ENCODE measurements around the gene TRIM29. TPM values are rescaled to one million over a fixed set of nuclear protein-coding genes. Genes with fewer than 3 reads are reported as not detected.
A peak's percentile ranks its signal among the peaks of the same experiment; 100 is the strongest.

The TRIM29 gene
- total and polyA plus RNA-seq, 2 of the 4 experiments (the other 2 are of a cell fraction) = not detected

- Histone ChIP-seq H4K5ac (ENCODE audit: low read depth, low read length) (0 out of 2 replicates have a peak overlapping the region, but pooled peaks have one; percentile 8), H3K27ac (ENCODE audit: insufficient read depth, low read length) (no peak overlapping the region), H2AK5ac (ENCODE audit: low read depth, low read length) (0 out of 2 replicates have a peak overlapping the region, but pooled peaks have one; percentile 72), H4K8ac (ENCODE audit: low read depth in 2 of 2, low read length in 2 of 2) (peak overlapping the region in 1 of 2 experiments; percentile 32; a peak in 1 of 4 replicates), H3K4me1 (ENCODE audit: control insufficient read depth, insufficient read depth, low read length) (peaks cover 16% of the 10 kb centered on the region), H3K9me3 (ENCODE audit: control insufficient read depth, insufficient read depth, low read length) (no peaks in the 10 kb centered on the region), H3K4me2 (ENCODE audit: low read depth, low read length) (no peak overlapping the region), H4K20me1 (ENCODE audit: insufficient read depth, low read length) (no peaks in the 10 kb centered on the region), H4K91ac (ENCODE audit: insufficient read depth, low read depth, low read length) (no peak overlapping the region), H3K56ac (ENCODE audit: extremely low read depth, insufficient read depth, low read length) (no peak overlapping the region), H2AK9ac (replicated peaks; ENCODE audit: low read depth, low read length, poor library complexity) (peak overlapping the region; percentile 17), H2BK20ac (ENCODE audit: low read depth, low read length) (no peak overlapping the region), H3K14ac (replicated peaks; ENCODE audit: low read depth, low read length) (no peak overlapping the region), H3K4me3 (ENCODE audit: insufficient read depth, low read depth, low read length) (no peak overlapping the region), H3K79me1 (ENCODE audit: low read depth in 1 of 2, low read length in 2 of 2) (no peaks in the 10 kb centered on the region), H3K36me3 (ENCODE audit: control insufficient read depth, insufficient read depth, low read length) (no peaks in the 10 kb centered on the region), H2AFZ (replicated peaks; ENCODE audit: low read length, poor library complexity) (peak overlapping the region; percentile 79), H3K27me3 (ENCODE audit: control insufficient read depth, insufficient read depth, low read length) (peaks cover 13% of the 10 kb centered on the region), H3K4ac (ENCODE audit: low read depth, low read length) (peak overlapping the region; percentile 32; the same call in 1 of the 2 replicates), H3K23ac (ENCODE audit: low read depth, low read length) (no peak overlapping the region), H2BK120ac (ENCODE audit: low read depth, low read length) (0 out of 2 replicates have a peak overlapping the region, but pooled peaks have one; percentile 20), H2BK15ac (ENCODE audit: low read depth, low read length) (no peak overlapping the region), H3K9me1 (ENCODE audit: insufficient read depth, low read length) (0 out of 2 replicates have a peak, but pooled peaks cover 6% of the 10 kb centered on the region), H3K18ac (ENCODE audit: low read depth, low read length) (no peak overlapping the region; the same call in 1 of the 2 replicates), H3K9ac (ENCODE audit: low read depth, low read length) (no peak overlapping the region), H2BK5ac (ENCODE audit: low read depth, low read length, poor library complexity, severe bottlenecking) (no peak overlapping the region)
- dilution Hi-C loops (cut with HindIII; ENCODE audit: low sequenced_read_pairs, unreplicated experiment) (no loop called here), in situ Hi-C loops (cut with MboI; ENCODE audit: low sequenced_read_pairs) (no loop called here), intact Hi-C loops (cut with micrococcal nuclease) (no loop called here)
- DNase-seq (no peak), ATAC-seq (ENCODE audit: low read depth) (no peak)
- no TSS peak for BruUV-seq (replicated peaks)
- CTCF ChIA-PET = interaction anchor here (0.7 to 1.5 kb wide), 3 partner anchors 18 to 830 kb away, joined by 3 read pairs; no protein-coding TSS in a partner anchor
- TF ChIP-seq, protein P1, sequence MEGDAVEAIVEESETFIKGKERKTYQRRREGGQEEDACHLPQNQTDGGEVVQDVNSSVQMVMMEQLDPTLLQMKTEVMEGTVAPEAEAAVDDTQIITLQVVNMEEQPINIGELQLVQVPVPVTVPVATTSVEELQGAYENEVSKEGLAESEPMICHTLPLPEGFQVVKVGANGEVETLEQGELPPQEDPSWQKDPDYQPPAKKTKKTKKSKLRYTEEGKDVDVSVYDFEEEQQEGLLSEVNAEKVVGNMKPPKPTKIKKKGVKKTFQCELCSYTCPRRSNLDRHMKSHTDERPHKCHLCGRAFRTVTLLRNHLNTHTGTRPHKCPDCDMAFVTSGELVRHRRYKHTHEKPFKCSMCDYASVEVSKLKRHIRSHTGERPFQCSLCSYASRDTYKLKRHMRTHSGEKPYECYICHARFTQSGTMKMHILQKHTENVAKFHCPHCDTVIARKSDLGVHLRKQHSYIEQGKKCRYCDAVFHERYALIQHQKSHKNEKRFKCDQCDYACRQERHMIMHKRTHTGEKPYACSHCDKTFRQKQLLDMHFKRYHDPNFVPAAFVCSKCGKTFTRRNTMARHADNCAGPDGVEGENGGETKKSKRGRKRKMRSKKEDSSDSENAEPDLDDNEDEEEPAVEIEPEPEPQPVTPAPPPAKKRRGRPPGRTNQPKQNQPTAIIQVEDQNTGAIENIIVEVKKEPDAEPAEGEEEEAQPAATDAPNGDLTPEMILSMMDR (conservative IDR thresholded peaks at IDR 0.05; ENCODE audit: low read depth, low read length) = no peak
- no peak for TF ChIP-seq USF2 (IDR thresholded peaks at IDR 0.05; ENCODE audit: low read depth, low read length)
- TF ChIP-seq FOS (IDR thresholded peaks at IDR 0.05; ENCODE audit: low read depth, low read length) = no peak
- no peak for TF ChIP-seq CEBPB (IDR thresholded peaks at IDR 0.05; ENCODE audit: low read depth, low read length)
- no peak for TF ChIP-seq RCOR1 (IDR thresholded peaks at IDR 0.05; ENCODE audit: insufficient replicate concordance, low read length)
- no peak for TF ChIP-seq MAFK (IDR thresholded peaks at IDR 0.05; ENCODE audit: low read depth, low read length)
- no peak for TF ChIP-seq CHD1 (IDR thresholded peaks at IDR 0.05; ENCODE audit: low read depth, low read length)
- no peak for TF ChIP-seq RAD21 (IDR thresholded peaks at IDR 0.05; ENCODE audit: low read length)
- no peak for TF ChIP-seq RFX5 (IDR thresholded peaks at IDR 0.05; ENCODE audit: low read depth, low read length)
- no peak for TF ChIP-seq ELK1 (IDR thresholded peaks at IDR 0.05; ENCODE audit: borderline replicate concordance, low read depth, low read length)
- TF ChIP-seq SMC3 (IDR thresholded peaks at IDR 0.05; ENCODE audit: low read depth, low read length) = no peak
- no peak for TF ChIP-seq POLR2A (IDR thresholded peaks at IDR 0.05; ENCODE audit: low read depth, low read length)
- TF ChIP-seq BHLHE40 (IDR thresholded peaks at IDR 0.05; ENCODE audit: low read depth, low read length) = no peak
- TF ChIP-seq NFE2L2 (IDR thresholded peaks at IDR 0.05; ENCODE audit: low read depth, low read length) = no peak
- TF ChIP-seq MAZ (IDR thresholded peaks at IDR 0.05; ENCODE audit: borderline replicate concordance, low read depth, low read length) = no peak
- POLR2A ChIA-PET (ENCODE audit: unreplicated experiment) = no interaction called here
Measured at GRCh38 chr11:120186456-120186773, 48.5 kb upstream of the TRIM29 start.

All from IMR-90 (cell line).